Measurements from ENCODE around the gene SHCBP1L. TPM values are rescaled to one million over a fixed set of nuclear protein-coding genes. Genes with fewer than 3 reads are reported as not detected.

SHCBP1L gene
- total RNA-seq, 1 experiment from 2014 or later, result not detected

GRCh38 chr1:182857212-182857611 lies 95.8 kb downstream of the SHCBP1L start:
- intact Hi-C loops (cut with micrococcal nuclease; ENCODE audit: unreplicated experiment), result no loop called here
- Histone ChIP-seq H3K4me1 (ENCODE audit: insufficient read depth, low read length, poor library complexity, severe bottlenecking) (no peaks in the 10 kb centered on the region), H3K9me3 (ENCODE audit: low read depth, low read length, poor library complexity, severe bottlenecking) (no peaks in the 10 kb centered on the region), H3K27ac (ENCODE audit: low read depth, low read length, poor library complexity, severe bottlenecking) (no peak overlapping the region), H3K36me3 (ENCODE audit: insufficient read depth, low read length, poor library complexity, severe bottlenecking) (peaks cover 100% of the 10 kb centered on the region), H3K4me3 (ENCODE audit: low read depth, low read length, poor library complexity, severe bottlenecking) (no peak overlapping the region), H3K27me3 (replicated peaks; ENCODE audit: insufficient read depth, low read depth, low read length, poor library complexity) (no peaks in the 10 kb centered on the region)
- no peak for TF ChIP-seq EZH2 (IDR thresholded peaks at IDR 0.05; ENCODE audit: borderline replicate concordance, low read depth, low read length, poor library complexity, severe bottlenecking)
- no peak for TF ChIP-seq CTCF (conservative IDR thresholded peaks at IDR 0.05; ENCODE audit: low read depth, low read length)
- CTCF ChIA-PET, result no interaction called here
- no TSS peak for BruUV-seq (replicated peaks)
- POLR2A ChIA-PET (ENCODE audit: low non-redundant PET), result no interaction called here
- DNase-seq (ENCODE audit: low spot score), result no peak

DNA sequence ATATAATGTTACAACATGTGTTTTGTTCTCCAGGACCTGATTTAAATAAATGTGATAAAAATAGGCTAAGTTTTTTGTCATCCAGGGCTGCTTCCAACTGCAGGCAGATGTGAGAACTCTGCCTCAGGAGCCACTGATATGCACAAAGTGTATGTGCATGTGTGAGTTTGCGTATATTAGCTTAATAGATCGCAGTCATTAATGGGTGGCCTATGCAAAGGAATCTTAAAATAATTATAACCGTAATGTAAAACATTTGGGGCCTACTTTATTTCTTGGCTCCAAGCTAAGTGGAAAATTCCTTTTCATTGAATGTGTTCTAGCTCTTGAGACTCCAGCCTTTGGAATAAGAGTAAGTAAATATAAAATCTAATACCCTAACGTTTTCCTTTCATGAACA lies 97.1 kb downstream of the SHCBP1L start:
- DNase-seq (ENCODE audit: low spot score), result no peak
- ChIA-PET POLR2A (ENCODE audit: low non-redundant PET) (no interaction called here), CTCF (no interaction called here)
- intact Hi-C loops (cut with micrococcal nuclease; ENCODE audit: unreplicated experiment), result no loop called here
- Histone ChIP-seq H3K36me3 (ENCODE audit: insufficient read depth, low read length, poor library complexity, severe bottlenecking) (peaks cover 100% of the 10 kb centered on the region), H3K4me1 (ENCODE audit: insufficient read depth, low read length, poor library complexity, severe bottlenecking) (no peaks in the 10 kb centered on the region), H3K9me3 (ENCODE audit: low read depth, low read length, poor library complexity, severe bottlenecking) (no peaks in the 10 kb centered on the region), H3K4me3 (ENCODE audit: low read depth, low read length, poor library complexity, severe bottlenecking) (no peak overlapping the region), H3K27me3 (replicated peaks; ENCODE audit: insufficient read depth, low read depth, low read length, poor library complexity) (no peaks in the 10 kb centered on the region), H3K27ac (ENCODE audit: low read depth, low read length, poor library complexity, severe bottlenecking) (no peak overlapping the region)
- BruUV-seq (replicated peaks), result TSS peak; percentile 0
- TF ChIP-seq EZH2 (IDR thresholded peaks at IDR 0.05; ENCODE audit: borderline replicate concordance, low read depth, low read length, poor library complexity, severe bottlenecking) (no peak), CTCF (conservative IDR thresholded peaks at IDR 0.05; ENCODE audit: low read depth, low read length) (no peak)

GRCh38 chr1:182851825-182852224 lies 101.1 kb downstream of the SHCBP1L start:
- DNase-seq (ENCODE audit: low spot score), result no peak
- no peak for TF ChIP-seq EZH2 (IDR thresholded peaks at IDR 0.05; ENCODE audit: borderline replicate concordance, low read depth, low read length, poor library complexity, severe bottlenecking)
- no peak for TF ChIP-seq CTCF (conservative IDR thresholded peaks at IDR 0.05; ENCODE audit: low read depth, low read length)
- H3K4me3 ChIP-seq (ENCODE audit: low read depth, low read length, poor library complexity, severe bottlenecking), result no peak overlapping the region
- no peaks in the 10 kb centered on the region for H3K4me1 ChIP-seq (ENCODE audit: insufficient read depth, low read length, poor library complexity, severe bottlenecking)
- H3K36me3 ChIP-seq (ENCODE audit: insufficient read depth, low read length, poor library complexity, severe bottlenecking), result peaks cover 100% of the 10 kb centered on the region
- H3K27me3 ChIP-seq (replicated peaks; ENCODE audit: insufficient read depth, low read depth, low read length, poor library complexity), result no peaks in the 10 kb centered on the region
- BruUV-seq (replicated peaks), result no TSS peak
- POLR2A ChIA-PET (ENCODE audit: low non-redundant PET), result no interaction called here
- CTCF ChIA-PET, result no interaction called here
- intact Hi-C loops (cut with micrococcal nuclease; ENCODE audit: unreplicated experiment), result no loop called here
- H3K27ac ChIP-seq (ENCODE audit: low read depth, low read length, poor library complexity, severe bottlenecking), result no peak overlapping the region
- H3K9me3 ChIP-seq (ENCODE audit: low read depth, low read length, poor library complexity, severe bottlenecking), result no peaks in the 10 kb centered on the region

All from A673 (cell line).